CD4-positive, alpha-beta T cell treated with Interleukin-15 for 4 hours (primary cell): ENCODE results near the gene DNAH1.

Source experiments
- DNase-seq: peaks from one replicate; pipeline ENCODE4 v3.0.0-alpha.2; 2020; ENCODE audit warnings: low spot score

The DNAH1 gene

GRCh38 chr3:52404391-52404790 is 88.3 kb downstream of the DNAH1 start:
- DNase-seq = no peak

GRCh38 chr3:52405066-52405465 is 88.9 kb downstream of the DNAH1 start:
- no peak for DNase-seq

GRCh38 chr3:52405601-52406110 is 89.5 kb downstream of the DNAH1 start:
- no peak for DNase-seq

- DNase-seq = no peak
Measured at GRCh38 chr3:52406231-52406661, 90.1 kb downstream of the DNAH1 start.

- no peak for DNase-seq
Measured at GRCh38 chr3:52406791-52407510, 90.8 kb downstream of the DNAH1 start.

- DNase-seq = no peak
Measured at GRCh38 chr3:52407779-52408178, 91.7 kb downstream of the DNAH1 start.

GRCh38 chr3:52408466-52408865 is 92.3 kb downstream of the DNAH1 start:
- no peak for DNase-seq

- DNase-seq = no peak
Measured at GRCh38 chr3:52415800-52416199, 99.7 kb downstream of the DNAH1 start.

GRCh38 chr3:52420388-52420787 is 104.3 kb downstream of the DNAH1 start:
- no peak for DNase-seq

- DNase-seq = no peak
Measured at GRCh38 chr3:52422669-52423068, 106.5 kb downstream of the DNAH1 start.

- no peak for DNase-seq
Measured at GRCh38 chr3:52423173-52423572, 107.1 kb downstream of the DNAH1 start.

- DNase-seq = peak; percentile 43
Measured at GRCh38 chr3:52428151-52429005, 112.3 kb downstream of the DNAH1 start.

- no peak for DNase-seq
Measured at GRCh38 chr3:52429031-52429430, 112.9 kb downstream of the DNAH1 start.

GRCh38 chr3:52429779-52430415 is 113.8 kb downstream of the DNAH1 start:
- DNase-seq = no peak

GRCh38 chr3:52430416-52430810 is 114.3 kb downstream of the DNAH1 start:
- no peak for DNase-seq

- DNase-seq = no peak
Measured at GRCh38 chr3:52431459-52432223, 115.5 kb downstream of the DNAH1 start.

- DNase-seq = no peak
Measured at GRCh38 chr3:52432225-52432624, 116.1 kb downstream of the DNAH1 start.

GRCh38 chr3:52432691-52433141 is 116.6 kb downstream of the DNAH1 start:
- no peak for DNase-seq

- no peak for DNase-seq
Measured at GRCh38 chr3:52433328-52433995, 117.3 kb downstream of the DNAH1 start.

- DNase-seq = no peak
Measured at GRCh38 chr3:52433996-52434479, 117.9 kb downstream of the DNAH1 start.

GRCh38 chr3:52434491-52435115 is 118.5 kb downstream of the DNAH1 start:
- DNase-seq = no peak
